ENCODE measurements around the gene PPP1R9A.
"Not testable (repeated sequence)": the region's sequence is repeated elsewhere in the genome, so short reads cannot be mapped to it uniquely, and the experiment has no call there.

PPP1R9A gene

GRCh38 chr7:94980418-94981142 lies 73.2 kb downstream of the PPP1R9A start:
- no peak for DNase-seq

GRCh38 chr7:94995921-94996320 lies 88.5 kb downstream of the PPP1R9A start:
- DNase-seq, result no peak

DNA sequence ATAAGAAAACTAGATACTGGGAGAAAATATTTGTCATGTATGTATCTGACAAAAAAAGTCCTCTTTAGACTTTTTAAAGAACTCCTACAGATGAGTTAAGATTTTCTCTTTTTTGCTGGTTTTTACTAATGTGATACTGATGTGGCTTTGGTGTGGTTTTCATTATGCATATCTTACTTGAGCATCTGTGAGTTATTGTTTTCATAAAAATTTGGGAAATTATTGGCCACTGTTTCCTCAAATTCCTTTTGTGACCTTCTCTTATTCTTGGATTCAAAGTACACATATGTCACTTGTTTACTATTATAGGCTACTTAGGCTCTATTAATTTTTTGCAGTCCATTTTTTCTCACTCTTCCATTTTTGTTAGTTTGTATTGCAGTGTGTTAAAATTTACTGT lies 89.0 kb downstream of the PPP1R9A start:
- no peak for DNase-seq

DNA sequence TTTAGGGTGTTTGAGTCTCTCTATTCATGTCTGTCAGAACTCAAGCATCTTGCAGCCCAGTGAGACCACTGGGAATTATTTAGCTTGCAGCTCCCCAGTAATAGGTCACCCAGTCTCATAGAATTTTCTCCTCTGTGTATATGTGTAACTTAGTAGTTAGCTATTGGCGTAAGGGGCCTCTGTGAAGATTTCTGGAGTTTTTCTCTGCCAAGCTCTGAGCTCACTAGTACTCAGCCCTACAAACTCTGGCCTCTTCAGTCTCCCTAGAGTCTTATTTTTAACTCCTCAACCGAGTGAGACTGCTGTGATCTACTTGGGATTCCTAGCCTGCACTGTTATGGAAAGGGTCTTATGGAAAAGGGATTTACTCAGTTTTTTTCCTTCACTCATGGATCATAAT lies 90.2 kb downstream of the PPP1R9A start:
- no peak for DNase-seq

GRCh38 chr7:94998266-94999068 lies 91.1 kb downstream of the PPP1R9A start:
- no peak for DNase-seq

- DNase-seq, result no peak
Observed at GRCh38 chr7:94999069-94999351, 91.6 kb downstream of the PPP1R9A start.

- DNase-seq, result not testable (repeated sequence)
Observed at GRCh38 chr7:94999601-95000000, 92.2 kb downstream of the PPP1R9A start.

DNA sequence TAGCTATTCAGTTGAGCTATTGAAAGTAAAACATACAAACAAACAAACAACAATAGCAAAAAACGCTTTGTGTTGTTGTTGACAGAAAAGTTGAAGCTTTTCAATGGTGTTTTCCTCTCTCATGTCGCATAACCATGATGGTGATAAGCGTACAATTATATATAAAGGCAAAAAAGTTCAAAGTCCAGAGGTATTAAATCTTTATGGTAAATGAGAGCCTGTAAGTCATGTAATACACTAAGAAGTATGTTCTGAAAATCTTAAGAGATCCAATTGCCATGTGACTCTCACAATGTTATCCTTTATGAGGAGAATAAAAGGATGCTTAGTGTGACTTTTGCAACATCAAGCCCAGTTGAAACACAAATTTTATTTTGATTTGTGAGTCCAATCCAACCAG lies 93.9 kb downstream of the PPP1R9A start:
- no peak for DNase-seq

GRCh38 chr7:95001815-95002561 lies 94.6 kb downstream of the PPP1R9A start:
- DNase-seq, result no peak

DNA sequence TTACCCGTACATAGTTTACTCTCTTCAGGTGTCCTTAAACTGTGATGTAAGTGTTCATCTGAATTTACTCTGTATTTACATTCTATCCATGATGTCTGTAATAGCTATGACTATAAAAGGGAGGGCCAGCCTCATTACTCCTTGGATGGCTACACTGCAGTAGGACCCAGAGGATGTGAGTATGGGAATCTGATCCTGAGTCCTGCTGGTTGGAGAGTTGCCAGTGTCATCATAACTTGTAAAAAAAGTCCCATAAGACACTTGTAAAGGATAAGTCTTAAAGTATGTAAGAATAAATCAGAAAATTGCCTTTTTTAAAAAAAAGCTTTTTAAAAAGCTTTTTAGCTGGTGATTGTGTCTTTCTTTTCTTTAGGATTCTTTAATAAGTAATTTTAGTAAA lies 95.4 kb downstream of the PPP1R9A start:
- DNase-seq, result no peak

DNA sequence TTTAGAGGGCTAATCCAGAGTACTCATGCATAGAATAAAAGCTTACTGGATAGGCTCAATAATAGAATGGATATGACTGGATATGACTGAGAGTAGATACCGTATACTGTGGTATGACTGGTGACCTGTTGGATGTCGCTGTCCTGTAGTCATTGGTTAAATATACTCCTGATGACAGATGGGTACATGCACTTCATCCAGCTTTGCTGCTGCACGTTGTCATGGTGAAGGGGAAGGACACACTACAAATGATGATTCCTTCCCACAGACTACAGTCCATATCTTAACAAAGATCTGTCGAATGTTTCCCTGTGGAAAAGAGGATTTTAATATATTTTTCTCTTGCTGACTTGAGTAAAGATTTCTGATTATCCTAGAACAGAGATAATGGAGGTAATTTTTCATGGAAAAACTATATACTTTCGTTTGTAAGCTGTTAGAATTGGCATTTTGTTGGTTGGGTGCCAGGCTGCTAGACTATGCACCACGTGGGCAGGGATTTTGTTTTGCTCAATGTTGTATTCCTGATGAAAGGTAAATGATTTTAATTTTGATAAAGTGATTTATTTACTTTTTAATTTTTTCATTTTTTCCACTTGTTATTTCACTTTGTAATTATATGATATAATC lies 97.3 kb downstream of the PPP1R9A start:
- DNase-seq, result peak; percentile 6

GRCh38 chr7:95006010-95006409 lies 98.6 kb downstream of the PPP1R9A start:
- no peak for DNase-seq

DNA sequence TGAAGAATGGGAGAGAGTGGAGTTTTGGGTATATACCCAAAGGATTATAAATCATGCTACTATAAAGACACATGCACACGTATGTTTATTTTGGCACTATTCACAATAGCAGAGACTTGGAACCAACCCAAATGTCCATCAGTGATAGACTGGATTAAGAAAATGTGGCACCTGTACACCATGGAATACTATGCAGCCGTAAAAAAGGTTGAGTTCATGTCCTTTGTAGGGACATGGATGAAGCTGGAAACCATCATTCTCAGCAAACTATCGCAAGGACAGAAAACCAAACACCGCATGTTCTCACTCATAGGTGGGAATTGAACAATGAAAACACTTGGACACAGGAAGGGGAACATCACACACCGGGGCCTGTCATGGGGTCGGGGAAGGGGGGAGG lies 101.4 kb downstream of the PPP1R9A start:
- DNase-seq, result not testable (repeated sequence)

GRCh38 chr7:95011146-95011928 lies 103.9 kb downstream of the PPP1R9A start:
- peak; percentile 79 for DNase-seq

DNA sequence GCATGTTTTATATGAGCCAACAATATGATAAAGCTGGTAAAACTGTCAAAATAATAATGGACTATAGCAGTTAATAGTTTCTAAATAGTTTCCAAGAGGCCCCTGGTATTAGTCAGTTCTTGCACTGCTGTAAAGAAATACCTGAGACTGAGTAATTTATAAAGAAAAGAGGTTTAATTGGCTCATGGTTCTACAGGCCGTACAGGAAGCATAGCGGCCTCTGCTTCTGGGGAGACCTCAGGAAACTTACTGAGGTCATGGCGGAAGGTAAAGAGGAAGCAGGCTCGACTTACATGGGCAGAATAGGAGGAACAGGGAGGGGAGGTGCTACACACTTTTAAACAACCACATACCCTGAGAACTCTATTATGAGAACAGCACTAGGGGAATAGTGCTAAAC lies 104.6 kb downstream of the PPP1R9A start:
- DNase-seq, result peak; percentile 17

GRCh38 chr7:95018021-95018420 lies 110.6 kb downstream of the PPP1R9A start:
- DNase-seq, result peak; percentile 4

- DNase-seq, result no peak
Observed at GRCh38 chr7:95026018-95026417, 118.6 kb downstream of the PPP1R9A start.

DNA sequence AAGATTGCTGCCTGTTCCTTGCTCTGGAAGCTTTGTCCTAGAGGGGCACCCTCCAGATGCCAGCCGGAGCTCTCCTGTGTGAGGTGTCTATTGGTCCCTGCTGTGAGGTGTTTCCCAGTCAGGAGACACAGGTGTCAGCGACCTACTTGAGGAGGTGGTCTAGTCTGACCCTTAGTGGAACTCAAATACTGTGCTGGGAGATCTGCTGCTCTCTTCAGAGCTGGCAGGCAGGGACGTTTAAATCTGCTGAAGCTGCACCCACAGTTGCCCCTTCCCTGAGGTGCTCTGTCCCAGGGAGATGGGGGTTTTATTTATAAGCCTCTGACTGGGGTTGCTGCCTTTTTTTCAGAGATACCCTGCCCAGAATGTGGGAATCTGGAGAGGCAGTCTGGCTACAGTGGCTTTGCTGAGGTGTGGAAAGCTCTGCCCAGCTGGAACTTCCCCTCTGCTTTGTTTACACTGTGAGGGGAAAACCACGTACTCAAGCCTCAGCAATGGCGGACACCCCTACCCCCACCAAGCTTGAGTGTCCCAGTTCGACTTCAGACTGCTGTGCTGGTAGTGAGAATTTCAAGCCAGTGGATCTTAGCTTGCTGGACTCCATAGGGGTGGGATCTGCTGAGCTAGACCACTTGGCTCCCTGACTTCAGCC lies 119.2 kb downstream of the PPP1R9A start:
- DNase-seq, result no peak

- DNase-seq, result no peak
Observed at GRCh38 chr7:95027234-95027872, 120.0 kb downstream of the PPP1R9A start.

- no peak for DNase-seq
Observed at GRCh38 chr7:95028683-95029082, 121.3 kb downstream of the PPP1R9A start.

DNA sequence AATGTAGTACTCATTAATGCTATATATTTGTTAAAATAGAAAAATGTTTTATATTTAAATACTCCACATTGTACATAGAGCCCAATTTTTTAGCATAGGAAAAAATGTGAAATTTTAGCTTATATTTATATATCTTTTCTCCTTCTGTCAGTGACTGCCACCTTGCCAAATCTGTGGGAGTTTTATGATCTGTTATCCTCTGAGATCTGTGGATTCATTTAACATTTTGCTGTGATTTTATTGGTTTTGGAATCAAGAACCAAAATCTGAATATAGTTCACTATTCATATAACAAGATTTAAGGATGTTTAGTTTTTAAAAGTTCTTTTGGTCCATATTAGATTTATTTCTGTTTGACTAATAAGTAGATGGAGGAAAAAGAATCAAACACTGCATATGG lies 127.9 kb downstream of the PPP1R9A start:
- no peak for DNase-seq

- DNase-seq, result no peak
Observed at GRCh38 chr7:95041031-95041430, 133.6 kb downstream of the PPP1R9A start.

Data from fibroblast of skin of right quadriceps (primary cell).